ENCODE results near the gene MAGEA8. TPM values are rescaled to one million over a fixed set of nuclear protein-coding genes. Genes with fewer than 3 reads are reported as not detected.

MAGEA8 gene
- total RNA-seq, 1 donor from 2014 or later: not detected

Other genes with a start within 250 kb of the MAGEA8 start
- 15.5 and 16.6 TPM in 2 replicates for gene TMEM185A, start 249.4 kb upstream of the MAGEA8 start, total RNA-seq
- not detected in 2 replicates for gene MAGEA11, start 169.1 kb upstream of the MAGEA8 start, total RNA-seq
- 0.99 and 1.3 TPM in 2 replicates for gene HSFX1, start 107.1 kb upstream of the MAGEA8 start, total RNA-seq
- gene MAGEA9, start 99.3 kb upstream of the MAGEA8 start, total RNA-seq: not detected in 2 replicates
- not detected in 2 replicates for gene HSFX4, start 48.4 kb downstream of the MAGEA8 start, total RNA-seq
- 20.2 and 34.6 TPM in 2 replicates for gene EOLA2, start 57.3 kb downstream of the MAGEA8 start, total RNA-seq

Measured in myocyte (in vitro differentiated cells).